PFSK-1 (cell line): ENCODE data around the gene SOX14.

Experiments used
- FOXP2 ChIP-seq: optimal IDR thresholded peaks from 2 replicates; pipeline ENCODE3; 2011; ENCODE audit warnings: borderline replicate concordance, control low read depth, inconsistent platforms; ENCODE audit not compliant: insufficient read depth; ENCODE audit errors: extremely low read length, extremely low read depth
- POLR2AphosphoS5 ChIP-seq: IDR thresholded peaks from 2 replicates; pipeline ENCODE4 v1.6.1; 2012; ENCODE audit warnings: low read depth, mild to moderate bottlenecking, control low read depth, low read length, moderate library complexity
- REST ChIP-seq, 2 experiments: IDR thresholded peaks; 2 replicates each; pipeline versions ENCODE4 v1.6.1 to v1.8.0; 2011 to 2012; ENCODE audit warnings: low read depth in 2 of 2, low read length in 2 of 2, control low read depth in 1 of 2, inconsistent platforms in 1 of 2, mild to moderate bottlenecking in 1 of 2, moderate library complexity in 1 of 2; ENCODE audit not compliant: insufficient read depth in 1 of 2
- SIN3A ChIP-seq: IDR thresholded peaks from 2 replicates; pipeline ENCODE4 v1.6.1; 2012; ENCODE audit warnings: mild to moderate bottlenecking, low read length, moderate library complexity, borderline replicate concordance; ENCODE audit not compliant: insufficient read depth
- TAF1 ChIP-seq: IDR thresholded peaks from 2 replicates; pipeline ENCODE4 v1.6.1; 2012; ENCODE audit warnings: low read length, control low read depth, borderline replicate concordance; ENCODE audit not compliant: insufficient read depth

- TF ChIP-seq REST (IDR thresholded peaks at IDR 0.05; ENCODE audit: insufficient read depth in 1 of 2, low read depth in 2 of 2, low read length in 2 of 2) (no peak), POLR2AphosphoS5 (no peak), SIN3A (no peak), FOXP2 (no peak), TAF1 (no peak)
Observed at GRCh38 chr3:137766876-137767537, 2.9 kb downstream of the SOX14 start.
